GM19395 (cell line): ENCODE measurements around the gene SLC15A4.
"Not testable (repeated sequence)": the region's sequence is repeated elsewhere in the genome, so short reads cannot be mapped to it uniquely, and the experiment has no call there.

Experiments
- ATAC-seq: cut with Tn5 transposase; IDR thresholded peaks from one replicate; pipeline ENCODE4 v1.9.1; 2021; ENCODE audit warnings: mild to moderate bottlenecking, moderate library complexity; ENCODE audit not compliant: unreplicated experiment

Gene SLC15A4

GRCh38 chr12:128844031-128844635 lies 20.4 kb upstream of the SLC15A4 start:
- ATAC-seq = peak; percentile 55

GRCh38 chr12:128843538-128843937 lies 19.8 kb upstream of the SLC15A4 start:
- no peak for ATAC-seq

GRCh38 chr12:128842579-128842978 lies 18.8 kb upstream of the SLC15A4 start:
- ATAC-seq = no peak

GRCh38 chr12:128840862-128841468 lies 17.2 kb upstream of the SLC15A4 start:
- ATAC-seq = peak; percentile 79

- ATAC-seq = not testable (repeated sequence)
Measured at GRCh38 chr12:128839885-128840284, 16.1 kb upstream of the SLC15A4 start.

GRCh38 chr12:128833418-128833817 lies 9.7 kb upstream of the SLC15A4 start:
- ATAC-seq = no peak

- ATAC-seq = peak; percentile 65
Measured at GRCh38 chr12:128830505-128830893, 6.7 kb upstream of the SLC15A4 start.

GRCh38 chr12:128829861-128830504 lies 6.2 kb upstream of the SLC15A4 start:
- peak; percentile 88 for ATAC-seq

GRCh38 chr12:128827724-128828123 lies 4.0 kb upstream of the SLC15A4 start:
- ATAC-seq = no peak

- no peak for ATAC-seq
Measured at GRCh38 chr12:128825835-128826234, 2.1 kb upstream of the SLC15A4 start.

- peak; percentile 15 for ATAC-seq
Measured at GRCh38 chr12:128823216-128823915, 392 bp downstream of the SLC15A4 start.

- ATAC-seq = peak; percentile 65
Measured at GRCh38 chr12:128820723-128821432, 2.9 kb downstream of the SLC15A4 start.

- no peak for ATAC-seq
Measured at GRCh38 chr12:128820253-128820652, 3.5 kb downstream of the SLC15A4 start.

- no peak for ATAC-seq
Measured at GRCh38 chr12:128819293-128820144, 4.2 kb downstream of the SLC15A4 start.

GRCh38 chr12:128818065-128819022 lies 5.4 kb downstream of the SLC15A4 start:
- peak; percentile 51 for ATAC-seq

GRCh38 chr12:128817111-128818015 lies 6.4 kb downstream of the SLC15A4 start:
- ATAC-seq = peak; percentile 43

GRCh38 chr12:128816643-128816920 lies 7.2 kb downstream of the SLC15A4 start:
- no peak for ATAC-seq
